ENCODE data around the gene PHF24.

The PHF24 gene

GRCh38 chr9:34989946-34990635 is 32.0 kb downstream of the PHF24 start:
- DNase-seq (ENCODE audit: extremely low spot score) = peak; percentile 56
- no peak for TF ChIP-seq CTCF (IDR thresholded peaks at IDR 0.05; ENCODE audit: control extremely low read depth, extremely low read depth, low read depth, missing control alignments)
- ChIA-PET POLR2A (interaction anchor here (0.6 to 1.0 kb wide), 3 partner anchors 10 to 382 kb away, joined by 3 to 5 read pairs (median 3); no protein-coding TSS in a partner anchor), CTCF (interaction anchor here (0.8 to 7.9 kb wide), 9 partner anchors 10 to 91 kb away, joined by 3 to 48 read pairs (median 4); no protein-coding TSS in a partner anchor)

- no peak for TF ChIP-seq CTCF (IDR thresholded peaks at IDR 0.05; ENCODE audit: control extremely low read depth, extremely low read depth, low read depth, missing control alignments)
- POLR2A ChIA-PET = interaction anchor here (0.9 kb wide), 1 partner anchor 11 kb away, joined by 3 read pairs; no protein-coding TSS in a partner anchor
- CTCF ChIA-PET = interaction anchor here (1.3 to 7.9 kb wide), 5 partner anchors 9 to 104 kb away, joined by 3 to 48 read pairs (median 7); no protein-coding TSS in a partner anchor
- no peak for DNase-seq (ENCODE audit: extremely low spot score)
These were observed 33.0 kb downstream of the PHF24 start for GRCh38 chr9:34990908-34991606.

- POLR2A ChIA-PET = interaction anchor here (0.9 kb wide), 1 partner anchor 10 kb away, joined by 3 read pairs; no protein-coding TSS in a partner anchor
- peak; percentile 21 for TF ChIP-seq CTCF (IDR thresholded peaks at IDR 0.05; ENCODE audit: control extremely low read depth, extremely low read depth, low read depth, missing control alignments)
- no peak for DNase-seq (ENCODE audit: extremely low spot score)
- CTCF ChIA-PET = interaction anchor here (0.9 to 7.9 kb wide), 7 partner anchors 8 to 103 kb away, joined by 3 to 48 read pairs (median 4); no protein-coding TSS in a partner anchor
These were observed 33.7 kb downstream of the PHF24 start for GRCh38 chr9:34991607-34992375.

- no peak for DNase-seq (ENCODE audit: extremely low spot score)
- ChIA-PET CTCF (interaction anchor here (0.9 to 7.9 kb wide), 9 partner anchors 9 to 105 kb away, joined by 3 to 48 read pairs (median 7); partner anchors contain the start of gene PIGO), POLR2A (interaction anchor here (1.4 kb wide), 1 partner anchor 87 kb away, joined by 4 read pairs; the partner anchor contains the start of gene FANCG)
- TF ChIP-seq CTCF (IDR thresholded peaks at IDR 0.05; ENCODE audit: control extremely low read depth, extremely low read depth, low read depth, missing control alignments) = no peak
These were observed 34.4 kb downstream of the PHF24 start for GRCh38 chr9:34992376-34992951.

GRCh38 chr9:34993502-34994259 is 35.6 kb downstream of the PHF24 start:
- no peak for DNase-seq (ENCODE audit: extremely low spot score)
- TF ChIP-seq CTCF (IDR thresholded peaks at IDR 0.05; ENCODE audit: control extremely low read depth, extremely low read depth, low read depth, missing control alignments) = no peak
- POLR2A ChIA-PET = interaction anchor here (0.8 to 1.4 kb wide), 3 partner anchors 66 to 86 kb away, joined by 3 to 4 read pairs (median 4); partner anchors contain the start of gene FANCG
- CTCF ChIA-PET = interaction anchor here (1.0 to 7.9 kb wide), 8 partner anchors 10 to 104 kb away, joined by 3 to 48 read pairs (median 12); partner anchors contain the start of gene PIGO

All from GM10248 (cell line).